SK-N-SH (cell line): ENCODE measurements around the gene MSMP. TPM values are rescaled to one million over a fixed set of nuclear protein-coding genes. Genes with fewer than 3 reads are reported as not detected.
A peak's percentile ranks its signal among the peaks of the same experiment; 100 is the strongest.

ENCODE experiments used
- CTCF ChIA-PET: fragments of 300-600, 350-600 bp; formaldehyde crosslinking; extraction: SDS; loops from one replicate; lab custom pipeline; 2021; lab: Yijun Ruan, JAX
- POLR2A ChIA-PET: fragments of 350-600 bp; sonication (Branson Sonifier 250); formaldehyde crosslinking; extraction: SDS; loops from one replicate; lab custom pipeline; 2020; ENCODE audit warnings: antibody characterized with exemption, inconsistent platforms; lab: Yijun Ruan, JAX
- DNase-seq: peaks from one replicate; pipeline ENCODE4 v3.0.0; 2012
- H2AFZ ChIP-seq: fragments of 200-600 bp; sonication (generic); 2 replicates; pipeline ENCODE4 v1.8.1; 2016; ENCODE audit warnings: antibody characterized with exemption, mild to moderate bottlenecking, low read depth
- H3F3A ChIP-seq: fragments of 200-600 bp; sonication (generic); replicated peaks from 2 replicates; pipeline ENCODE3; 2016; ENCODE audit warnings: antibody characterized with exemption, mild to moderate bottlenecking; ENCODE audit not compliant: insufficient read depth
- H3K27ac ChIP-seq, 2 experiments: fragments of 200-500 bp in 1 of 2; fragments of 200-600 bp in 1 of 2; sonication (Bioruptor generic) in 1 of 2; sonication (generic), shearing (Covaris generic) in 1 of 2; 2 replicates each; pipeline versions ENCODE4 v1.5.1 to v1.6.1; 2014 to 2016; ENCODE audit warnings: low read depth in 2 of 2, inconsistent platforms in 1 of 2, low read length in 1 of 2, mild to moderate bottlenecking in 1 of 2, mixed read lengths in 1 of 2
- H3K27me3 ChIP-seq: fragments of 200-600 bp; sonication (generic), shearing (Covaris generic); 2 replicates; pipeline ENCODE4 v1.6.1; 2016; ENCODE audit warnings: mixed run types; ENCODE audit not compliant: insufficient read depth
- H3K36me3 ChIP-seq, 2 experiments: fragments of 200-500 bp in 1 of 2; fragments of 200-600 bp in 1 of 2; sonication (Bioruptor generic) in 1 of 2; sonication (generic) in 1 of 2; replicated peaks in 1 of 2; 2 replicates each; pipeline versions ENCODE3 to v1.5.1; 2014 to 2016; ENCODE audit warnings: low read length in 1 of 2, mild to moderate bottlenecking in 1 of 2; ENCODE audit not compliant: insufficient read depth in 2 of 2, control insufficient read depth in 1 of 2
- H3K4me1 ChIP-seq, 2 experiments: fragments of 200-500 bp in 1 of 2; fragments of 200-600 bp in 1 of 2; sonication (Bioruptor generic) in 1 of 2; sonication (generic), shearing (Covaris generic) in 1 of 2; 2 replicates each; pipeline versions ENCODE4 v1.5.1 to v1.6.1; 2014 to 2016; ENCODE audit warnings: low read depth in 1 of 2, low read length in 1 of 2, mixed run types in 1 of 2; ENCODE audit not compliant: insufficient read depth in 2 of 2, control insufficient read depth in 1 of 2
- H3K4me2 ChIP-seq: fragments of 200-600 bp; sonication (generic), shearing (Covaris generic); 2 replicates; pipeline ENCODE4 v1.6.1; 2017; ENCODE audit warnings: mixed run types
- H3K4me3 ChIP-seq, 2 experiments: fragments of 200-500 bp in 1 of 2; fragments of 200-600 bp in 1 of 2; sonication (Bioruptor generic) in 1 of 2; sonication (generic), shearing (Covaris generic) in 1 of 2; 2 replicates each; pipeline versions ENCODE4 v1.5.1 to v1.8.1; 2014 to 2016; ENCODE audit warnings: low read depth in 2 of 2, inconsistent platforms in 1 of 2, low read length in 1 of 2, mild to moderate bottlenecking in 1 of 2, mixed read lengths in 1 of 2, moderate library complexity in 1 of 2
- H3K79me2 ChIP-seq: fragments of 200-600 bp; sonication (generic); 2 replicates; pipeline ENCODE4 v1.8.1; 2017; ENCODE audit warnings: mild to moderate bottlenecking; ENCODE audit not compliant: insufficient read depth
- H3K9ac ChIP-seq: fragments of 200-600 bp; sonication (generic); 2 replicates; pipeline ENCODE4 v1.6.1; 2017; ENCODE audit warnings: mixed run types
- H3K9me2 ChIP-seq: fragments of 200-600 bp; sonication (generic); 2 replicates; pipeline ENCODE4 v1.6.1; 2017; ENCODE audit warnings: mixed run types
- H3K9me3 ChIP-seq: fragments of 200-600 bp; sonication (generic); 2 replicates; pipeline ENCODE4 v1.6.1; 2017; ENCODE audit warnings: mixed run types, mild to moderate bottlenecking, moderate library complexity
- H4K20me1 ChIP-seq: fragments of 200-600 bp; sonication (generic); 2 replicates; pipeline ENCODE4 v1.6.1; 2017; ENCODE audit warnings: mild to moderate bottlenecking, mixed run types; ENCODE audit not compliant: insufficient read depth
- ELF1 ChIP-seq: IDR thresholded peaks from 2 replicates; pipeline ENCODE4 v1.4.0; 2012
- FOSL2 ChIP-seq: IDR thresholded peaks from 2 replicates; pipeline ENCODE4 v1.4.0; 2012; ENCODE audit warnings: low read depth, mild to moderate bottlenecking, moderate library complexity, borderline replicate concordance
- FOXJ3 ChIP-seq: sonication (generic); formaldehyde crosslinking; IDR thresholded peaks from 2 replicates; pipeline ENCODE4 v1.5.1; 2020; ENCODE audit warnings: mild to moderate bottlenecking, missing genetic modification reagents
- FOXM1 ChIP-seq: IDR thresholded peaks from 2 replicates; pipeline ENCODE4 v1.4.0; 2012; ENCODE audit warnings: low read depth, mild to moderate bottlenecking
- JUND ChIP-seq: IDR thresholded peaks from 2 replicates; pipeline ENCODE4 v1.4.0; 2012
- MEF2A ChIP-seq: IDR thresholded peaks from 2 replicates; pipeline ENCODE4 v1.4.0; 2012; ENCODE audit warnings: low read depth, borderline replicate concordance
- MXI1 ChIP-seq: IDR thresholded peaks from 2 replicates; pipeline ENCODE4 v1.6.1; 2012; ENCODE audit warnings: mild to moderate bottlenecking, low read depth, low read length, improper control_type of control experiment
- PBX3 ChIP-seq: IDR thresholded peaks from 2 replicates; pipeline ENCODE4; 2012
- RAD21 ChIP-seq: IDR thresholded peaks from 2 replicates; pipeline ENCODE4 v1.6.1; 2012; ENCODE audit warnings: mild to moderate bottlenecking, low read length
- RCOR1 ChIP-seq: fragments of 150-350 bp; IDR thresholded peaks from 2 replicates; pipeline ENCODE4 v1.6.1; 2017; ENCODE audit warnings: antibody characterized with exemption, low read length
- REST ChIP-seq: IDR thresholded peaks from 2 replicates; pipeline ENCODE4 v1.6.1; 2012; ENCODE audit warnings: mild to moderate bottlenecking, low read depth, low read length, moderate library complexity
- RFX5 ChIP-seq: IDR thresholded peaks from 2 replicates; pipeline ENCODE4 v1.6.1; 2012; ENCODE audit warnings: mild to moderate bottlenecking, improper control_type of control experiment, low read length
- SIN3A ChIP-seq: IDR thresholded peaks from 2 replicates; pipeline ENCODE4 v1.6.1; 2012; ENCODE audit warnings: low read depth, mild to moderate bottlenecking, low read length, moderate library complexity, borderline replicate concordance
- SMC3 ChIP-seq: IDR thresholded peaks from 2 replicates; pipeline ENCODE4 v1.6.1; 2012; ENCODE audit warnings: low read depth, low read length, improper control_type of control experiment
- TAF1 ChIP-seq: IDR thresholded peaks from 2 replicates; pipeline ENCODE4 v1.6.1; 2012; ENCODE audit warnings: low read depth, mild to moderate bottlenecking, low read length, moderate library complexity, borderline replicate concordance
- TCF12 ChIP-seq: IDR thresholded peaks from 2 replicates; pipeline ENCODE4 v1.4.0; 2012
- TEAD4 ChIP-seq: IDR thresholded peaks from 2 replicates; pipeline ENCODE4 v1.4.0; 2012; ENCODE audit warnings: mild to moderate bottlenecking, borderline replicate concordance; ENCODE audit not compliant: insufficient read depth
- USF2 ChIP-seq: fragments of 150-350 bp; IDR thresholded peaks from 2 replicates; pipeline ENCODE4 v1.6.1; 2017; ENCODE audit warnings: antibody characterized with exemption, low read length, low read depth, borderline replicate concordance
- YY1 ChIP-seq: IDR thresholded peaks from 2 replicates; pipeline ENCODE4 v1.4.0; 2012; ENCODE audit warnings: low read depth, mild to moderate bottlenecking
- WGBS: methylation state at CpG from one replicate; pipeline ENCODE4 v1.1.6; 2017; ENCODE audit warnings: low lambda C conversion rate; 5-methylcytosine and 5-hydroxymethylcytosine counted together
- polyA plus RNA-seq, 3 experiments: library from polyadenylated mRNA; depleted of rRNA; stranded (reverse); fragments of >200 nt; gene quantifications; 2 replicates each; pipeline ENCODE4 v1.2.3, GENCODE V29; 2012

The MSMP gene
- polyA plus RNA-seq, 1 of the 3 experiments (the other 2 are of a cell fraction) = 1.2 TPM

- POLR2A ChIA-PET = interaction anchor here (1.0 kb wide), 1 partner anchor 20 kb away, joined by 5 read pairs; the partner anchor contains the start of gene SPAG8
- H3K4me2 ChIP-seq = no peak overlapping the region
- H3K27me3 ChIP-seq = no peaks in the 10 kb centered on the region
- H2AFZ ChIP-seq = no peak overlapping the region
- 91% methylated on average over 24 of the region's 34 CpGs for WGBS
- TF ChIP-seq SMC3 (no peak), TEAD4 (no peak), JUND (no peak), ELF1 (no peak), REST (no peak), TCF12 (no peak), RFX5 (no peak), TAF1 (no peak), YY1 (no peak)
- H3K36me3 ChIP-seq = peaks cover 0 to 3% of the 10 kb centered on the region in 2 experiments
- DNase-seq = no peak
- H3K79me2 ChIP-seq = no peaks in the 10 kb centered on the region
- no peaks in the 10 kb centered on the region for H4K20me1 ChIP-seq
- no peaks in the 10 kb centered on the region for H3K9me3 ChIP-seq
- no peak overlapping the region; a peak in 1 of 4 replicates for H3K27ac ChIP-seq
- H3K9me2 ChIP-seq = no peaks in the 10 kb centered on the region
- CTCF ChIA-PET = interaction anchor here (0.9 to 6.5 kb wide), 10 partner anchors 10 to 231 kb away, joined by 3 to 136 read pairs (median 4); partner anchors contain the start of genes ARHGEF39, CREB3, SPAG8 and TLN1
- no peak overlapping the region for H3K4me3 ChIP-seq
- peaks cover 4% of the 10 kb centered on the region for H3F3A ChIP-seq
- peaks cover 0 to 12% of the 10 kb centered on the region in 2 experiments; a peak in 1 of 4 replicates for H3K4me1 ChIP-seq
- H3K9ac ChIP-seq = no peak overlapping the region
Observed at GRCh38 chr9:35792024-35792813, 38.1 kb upstream of the MSMP start.

GRCh38 chr9:35791297-35791921, 37.3 kb upstream of the MSMP start, which contains the start of gene NPR2:
TSS of gene NPR2 (plus strand) at chr9:35791591. CDS start at chr9:35792409, 818 bp downstream.
- H3K27me3 ChIP-seq = no peaks in the 10 kb centered on the region
- no peak within 1 kb of the TSS for H3K4me3 ChIP-seq
- peak; percentile 71 for DNase-seq
- H3F3A ChIP-seq = peaks cover 4% of the 10 kb centered on the region
- H3K4me1 ChIP-seq = peaks cover 0 to 12% of the 10 kb centered on the region in 2 experiments; a peak in 1 of 4 replicates
- WGBS = 72% methylated on average over 58 of the region's 64 CpGs
- H3K9me3 ChIP-seq = no peaks in the 10 kb centered on the region
- H3K27ac ChIP-seq = no peak within 1 kb of the TSS
- H3K9ac ChIP-seq = no peak within 1 kb of the TSS
- 0 out of 2 replicates have a peak within 1 kb of the TSS, but pooled peaks have one; percentile 19 for H3K4me2 ChIP-seq
- POLR2A ChIA-PET = interaction anchor here (1.0 kb wide), 1 partner anchor 21 kb away, joined by 5 read pairs; the partner anchor contains the start of gene SPAG8
- CTCF ChIA-PET = interaction anchor here (1.6 to 6.5 kb wide), 4 partner anchors 21 to 90 kb away, joined by 4 to 136 read pairs (median 6); partner anchors contain the start of genes CREB3, SPAG8 and TLN1
- H3K9me2 ChIP-seq = no peaks in the 10 kb centered on the region
- H3K36me3 ChIP-seq = peaks cover 0 to 3% of the 10 kb centered on the region in 2 experiments
- no peaks in the 10 kb centered on the region for H3K79me2 ChIP-seq
- peak within 1 kb of the TSS; percentile 66; the same call in 1 of the 2 replicates for H2AFZ ChIP-seq
- no peaks in the 10 kb centered on the region for H4K20me1 ChIP-seq
- TF ChIP-seq SIN3A (no peak), RCOR1 (no peak), ELF1 (no peak), RFX5 (no peak), TAF1 (no peak), TCF12 (no peak), PBX3 (no peak), FOSL2 (no peak), MXI1 (no peak), RAD21 (no peak), USF2 (no peak), JUND (no peak), FOXM1 (no peak), MEF2A (no peak), FOXJ3 (CRISPR knock-in tag) (no peak)
